ENCODE measurements around the gene C5. TPM values are rescaled to one million over a fixed set of nuclear protein-coding genes. Genes with fewer than 3 reads are reported as not detected.

Gene C5
- total RNA-seq, 1 donor = 2.7 TPM

- no peak for DNase-seq (ENCODE audit: low read depth in 2 of 3, low spot score in 2 of 3)
Measured at GRCh38 chr9:120928015-120928482, 122.0 kb downstream of the C5 start.

- DNase-seq (ENCODE audit: low read depth in 2 of 3, low spot score in 2 of 3) = no peak
Measured at GRCh38 chr9:120927269-120928014, 122.6 kb downstream of the C5 start.

DNA sequence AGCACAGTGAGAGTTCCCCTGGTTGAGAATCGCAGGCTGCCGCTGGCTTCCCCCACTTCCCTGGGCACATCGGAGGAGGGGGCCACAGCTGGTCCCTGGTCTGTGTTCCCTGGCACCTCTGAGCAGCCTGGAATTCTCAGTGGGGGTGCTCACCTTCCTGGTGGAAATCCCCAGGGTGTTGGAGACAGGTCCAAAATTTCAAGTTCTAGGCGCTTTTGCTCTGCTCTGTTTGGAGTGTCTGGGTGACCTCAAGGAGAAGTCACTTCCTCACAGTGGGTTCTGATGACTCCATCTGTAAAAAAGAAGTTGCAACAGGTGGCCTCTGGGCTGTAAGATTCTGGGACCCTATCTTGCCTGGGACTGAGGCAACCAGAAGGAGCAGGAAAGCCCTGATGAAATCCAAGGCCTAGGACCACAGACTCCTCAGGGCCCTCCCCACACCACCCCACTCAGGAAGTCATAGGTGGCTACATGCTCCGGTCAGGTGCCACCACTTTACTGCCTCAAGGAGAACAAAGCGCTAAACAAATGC is 123.6 kb downstream of the C5 start, which contains the start of gene TRAF1:
TRAF1 (minus strand) TSS at position 400 of the 532 bp plus-strand sequence. CDS start 721 bp downstream, outside the sequence.
- DNase-seq (ENCODE audit: low read depth in 2 of 3, low spot score in 2 of 3) = peak in 2 of 3 donors; percentile 62 to 66

GRCh38 chr9:120925535-120926396 is 124.3 kb downstream of the C5 start:
- DNase-seq (ENCODE audit: low read depth in 2 of 3, low spot score in 2 of 3) = peak; percentile 53 to 72 (median 58)

GRCh38 chr9:120924698-120925534 is 125.2 kb downstream of the C5 start:
- no peak for DNase-seq (ENCODE audit: low read depth in 2 of 3, low spot score in 2 of 3)

GRCh38 chr9:120923620-120924328 is 126.3 kb downstream of the C5 start:
- no peak for DNase-seq (ENCODE audit: low read depth in 2 of 3, low spot score in 2 of 3)

- no peak for DNase-seq (ENCODE audit: low read depth in 2 of 3, low spot score in 2 of 3)
Measured at GRCh38 chr9:120922404-120923195, 127.5 kb downstream of the C5 start.

DNA sequence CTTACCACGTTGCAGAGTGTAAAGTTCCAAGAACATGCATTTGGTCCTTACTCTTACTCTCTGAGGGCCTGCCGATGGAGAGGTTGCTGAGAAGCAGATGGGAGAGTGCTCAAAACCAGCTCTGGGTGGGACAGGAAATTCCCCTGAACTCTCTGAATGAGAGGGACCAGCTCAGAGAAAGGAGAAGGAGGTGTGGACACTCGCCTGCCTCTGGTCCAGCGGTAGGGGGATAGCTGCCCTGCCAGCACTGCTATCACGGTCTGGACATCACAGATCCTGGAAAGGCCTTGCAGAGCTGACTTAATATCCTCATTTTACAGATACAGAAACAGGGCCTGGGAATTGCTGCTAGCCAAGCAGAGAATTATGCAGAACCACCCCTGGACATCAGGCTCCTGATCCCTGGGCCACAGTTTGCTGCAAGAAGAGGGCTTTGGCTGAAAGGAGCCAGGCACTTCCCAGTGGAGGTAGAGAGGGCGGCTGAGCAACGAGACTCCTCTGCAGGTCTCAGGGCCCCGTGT is 128.4 kb downstream of the C5 start:
- DNase-seq (ENCODE audit: low read depth in 2 of 3, low spot score in 2 of 3) = no peak

DNA sequence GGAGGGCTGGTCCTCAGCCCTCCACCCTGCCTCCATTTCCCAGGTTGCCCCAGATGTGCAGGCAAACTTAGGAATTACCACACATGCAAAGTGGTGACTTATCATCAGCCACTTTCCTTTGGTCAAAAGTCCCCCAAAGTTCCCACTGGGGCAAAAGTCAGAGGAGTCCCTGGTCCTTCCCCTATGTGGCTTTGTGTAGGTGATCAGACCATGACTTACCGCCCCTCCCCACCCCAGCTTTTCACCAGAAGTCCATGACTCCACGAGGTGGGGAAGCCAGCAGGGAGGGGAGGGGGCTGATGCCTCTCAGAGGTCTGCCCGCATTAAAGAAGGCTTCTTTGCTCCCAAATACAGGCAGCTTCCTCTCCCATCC is 129.3 kb downstream of the C5 start:
- DNase-seq (ENCODE audit: low read depth in 2 of 3, low spot score in 2 of 3) = no peak

- no peak for DNase-seq (ENCODE audit: low read depth in 2 of 3, low spot score in 2 of 3)
Measured at GRCh38 chr9:120919843-120920805, 130.0 kb downstream of the C5 start.

GRCh38 chr9:120918931-120919842 is 130.9 kb downstream of the C5 start:
- no peak for DNase-seq (ENCODE audit: low read depth in 2 of 3, low spot score in 2 of 3)

DNA sequence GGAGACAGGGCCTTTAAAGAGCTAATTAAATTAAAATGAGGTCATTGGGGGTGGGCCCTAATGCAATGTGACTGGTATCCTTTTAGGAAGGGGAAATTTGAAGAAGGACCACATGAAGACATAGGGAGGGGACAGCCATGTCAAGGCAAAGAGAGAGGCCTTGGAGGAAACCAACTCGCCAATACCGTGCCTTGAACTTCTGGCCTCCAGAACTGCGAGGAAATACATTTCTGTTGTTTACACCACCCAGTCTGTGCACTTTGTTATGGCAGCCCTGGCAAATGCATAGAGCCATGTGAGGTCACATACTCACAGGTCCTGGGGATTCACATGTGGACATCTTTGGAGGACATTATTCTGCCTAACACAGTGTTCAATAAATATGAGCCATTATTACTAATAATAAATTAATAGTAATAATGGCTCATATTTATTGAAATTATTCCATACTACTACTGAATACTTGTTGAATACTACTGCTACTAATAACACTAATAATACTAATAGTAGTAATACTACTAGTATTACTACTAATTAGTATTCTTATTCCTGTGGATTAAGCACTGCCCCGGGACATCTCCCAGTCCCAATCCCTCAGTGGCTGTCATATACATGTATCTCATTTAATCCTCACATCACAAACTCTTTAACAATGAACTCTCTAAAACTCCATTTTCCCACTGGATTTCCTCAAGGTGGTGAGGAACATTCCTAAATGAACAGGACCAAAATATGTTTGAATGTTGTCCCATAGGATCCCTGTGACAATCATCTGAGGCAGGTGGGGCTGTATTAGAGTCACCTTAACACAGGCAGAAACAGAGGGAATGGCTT is 131.9 kb downstream of the C5 start:
- no peak for DNase-seq (ENCODE audit: low read depth in 2 of 3, low spot score in 2 of 3)

DNA sequence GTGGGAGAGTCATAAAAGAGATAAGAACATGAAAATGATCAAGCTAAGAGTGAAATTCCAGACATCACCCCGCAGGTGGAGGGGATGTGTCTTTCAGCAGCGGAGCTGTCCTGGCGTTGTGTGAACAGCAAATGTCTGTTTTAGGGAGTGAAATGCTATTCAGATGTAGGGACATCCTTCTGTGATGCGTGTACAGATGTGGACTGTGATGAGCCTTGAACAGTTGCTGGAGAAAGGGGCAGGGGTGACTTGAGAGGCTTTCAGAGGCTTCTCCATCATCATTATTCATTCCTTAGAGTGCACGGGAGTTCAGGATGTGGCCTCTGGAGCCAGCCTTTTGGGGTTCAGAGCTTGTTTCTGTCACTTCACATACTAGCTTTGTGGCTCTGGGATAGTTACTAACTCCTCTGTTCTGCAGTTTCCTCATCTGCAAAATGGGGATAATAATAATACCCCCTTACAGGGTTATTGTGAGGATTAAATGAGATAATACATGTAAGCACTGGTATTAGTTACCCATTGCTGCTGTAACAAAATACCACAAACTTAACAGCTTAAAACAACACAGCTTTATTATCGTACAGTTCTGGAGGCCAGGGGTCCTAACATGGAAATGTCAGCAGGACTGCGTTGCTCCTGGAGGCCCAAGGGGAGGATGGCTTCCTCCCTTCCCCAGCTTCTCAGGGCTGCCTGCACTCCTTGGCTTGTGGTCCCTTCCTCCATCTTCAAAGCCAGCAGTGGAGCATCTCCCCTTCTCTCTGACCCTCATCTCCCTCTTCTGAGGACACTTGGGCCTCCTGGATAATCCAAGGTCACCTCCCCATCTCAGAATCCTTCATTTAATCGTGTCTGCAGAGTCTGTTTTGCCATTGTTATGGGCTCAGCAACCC is 132.8 kb downstream of the C5 start:
- no peak for DNase-seq (ENCODE audit: low read depth in 2 of 3, low spot score in 2 of 3)

GRCh38 chr9:120916588-120916987 is 133.5 kb downstream of the C5 start:
- no peak for DNase-seq (ENCODE audit: low read depth in 2 of 3, low spot score in 2 of 3)
